Dedifferentiated amniotic fluid mesenchymal stem cell (primary cell): ENCODE results near the gene MEGF11.

Source experiments
- DNase-seq: peaks from one replicate; pipeline ENCODE4 v3.0.0-alpha.2; 2016; ENCODE audit errors: extremely low spot score

The MEGF11 gene

GRCh38 chr15:66253418-66254088 lies at the start of gene MEGF11:
TSS of gene MEGF11 (minus strand) at chr15:66253750. CDS start at chr15:66128403, 125,347 bp downstream.
- no peak for DNase-seq

- DNase-seq: no peak
Observed at GRCh38 chr15:66302489-66303278, 49.1 kb upstream of the MEGF11 start.

- no peak for DNase-seq
Observed at GRCh38 chr15:66298803-66299251, 45.3 kb upstream of the MEGF11 start.

DNA sequence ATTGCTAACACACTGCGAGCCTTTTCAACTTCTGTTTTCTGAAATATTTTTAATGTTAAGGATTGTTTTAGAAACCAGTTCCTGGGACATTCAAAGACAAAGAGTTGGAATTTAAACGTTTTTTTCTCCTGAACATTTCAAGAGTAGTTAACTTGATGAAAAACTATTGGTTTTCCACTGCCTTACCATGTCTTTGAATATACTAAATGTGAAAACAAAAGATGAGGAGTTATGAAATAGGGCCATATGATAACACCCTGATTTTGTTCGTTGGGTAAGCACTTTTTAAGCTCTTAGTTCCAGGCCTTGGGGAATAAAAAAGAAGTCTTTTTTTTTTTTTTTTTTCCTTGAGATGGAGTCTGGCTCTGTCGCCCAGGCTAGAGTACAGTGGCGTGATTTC lies 42.6 kb upstream of the MEGF11 start:
- DNase-seq: no peak

DNA sequence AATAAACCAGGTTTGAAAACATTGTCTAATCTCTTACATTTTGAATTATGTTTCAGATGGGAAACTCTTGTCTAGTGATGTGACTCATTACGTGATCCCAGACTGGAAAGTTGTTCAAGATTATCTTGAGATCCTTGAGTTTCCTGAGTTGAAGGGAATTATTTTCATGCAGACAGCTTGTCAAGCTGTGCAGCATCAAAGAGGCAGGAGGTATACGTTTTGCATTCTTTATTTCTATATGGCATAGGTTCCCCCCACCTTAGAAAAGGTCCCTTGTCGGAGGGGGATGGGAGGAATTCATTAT lies 41.3 kb upstream of the MEGF11 start:
- DNase-seq: no peak

DNA sequence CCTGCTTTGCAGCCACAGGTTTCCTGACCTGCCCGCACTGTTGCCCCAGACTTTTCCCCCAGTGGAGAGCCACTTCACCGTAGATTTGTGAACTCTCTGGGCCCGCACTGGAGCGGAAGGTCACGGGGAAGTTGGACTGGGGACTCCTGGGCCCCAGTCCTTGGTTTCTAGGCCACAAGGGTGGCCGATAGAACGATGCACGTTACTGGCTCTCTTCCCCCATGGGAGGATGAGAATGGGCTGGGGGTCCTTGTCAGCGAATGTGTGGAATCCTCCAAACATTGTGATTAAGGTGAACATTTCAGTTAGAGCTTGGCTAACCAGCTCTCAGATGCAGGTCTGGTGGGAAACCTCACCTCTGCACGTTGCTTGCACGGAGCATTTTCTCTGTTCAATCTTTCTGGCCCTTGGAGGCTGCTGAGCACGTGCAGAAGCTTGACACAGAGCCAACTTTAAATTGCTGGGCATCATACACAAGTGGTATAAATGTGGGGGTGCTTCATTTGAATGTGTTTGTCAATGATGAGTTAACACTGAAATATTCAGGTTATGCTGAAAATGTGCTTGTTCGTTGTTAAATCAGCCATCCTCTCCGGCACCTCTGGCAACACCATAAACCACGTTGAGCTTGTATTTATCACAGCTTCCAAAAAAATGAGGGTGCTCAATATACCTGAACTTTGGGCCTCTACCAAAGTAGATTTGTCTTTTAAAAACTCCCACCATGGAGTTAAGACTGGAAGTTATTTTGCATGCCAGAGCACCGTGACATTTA lies 40.8 kb upstream of the MEGF11 start:
- peak; percentile 40 for DNase-seq

GRCh38 chr15:66293419-66294156 lies 40.0 kb upstream of the MEGF11 start, which contains the start of gene DIS3L:
TSS of gene DIS3L (plus strand) at chr15:66293568. CDS start at chr15:66293597, 29 bp downstream.
- no peak for DNase-seq

DNA sequence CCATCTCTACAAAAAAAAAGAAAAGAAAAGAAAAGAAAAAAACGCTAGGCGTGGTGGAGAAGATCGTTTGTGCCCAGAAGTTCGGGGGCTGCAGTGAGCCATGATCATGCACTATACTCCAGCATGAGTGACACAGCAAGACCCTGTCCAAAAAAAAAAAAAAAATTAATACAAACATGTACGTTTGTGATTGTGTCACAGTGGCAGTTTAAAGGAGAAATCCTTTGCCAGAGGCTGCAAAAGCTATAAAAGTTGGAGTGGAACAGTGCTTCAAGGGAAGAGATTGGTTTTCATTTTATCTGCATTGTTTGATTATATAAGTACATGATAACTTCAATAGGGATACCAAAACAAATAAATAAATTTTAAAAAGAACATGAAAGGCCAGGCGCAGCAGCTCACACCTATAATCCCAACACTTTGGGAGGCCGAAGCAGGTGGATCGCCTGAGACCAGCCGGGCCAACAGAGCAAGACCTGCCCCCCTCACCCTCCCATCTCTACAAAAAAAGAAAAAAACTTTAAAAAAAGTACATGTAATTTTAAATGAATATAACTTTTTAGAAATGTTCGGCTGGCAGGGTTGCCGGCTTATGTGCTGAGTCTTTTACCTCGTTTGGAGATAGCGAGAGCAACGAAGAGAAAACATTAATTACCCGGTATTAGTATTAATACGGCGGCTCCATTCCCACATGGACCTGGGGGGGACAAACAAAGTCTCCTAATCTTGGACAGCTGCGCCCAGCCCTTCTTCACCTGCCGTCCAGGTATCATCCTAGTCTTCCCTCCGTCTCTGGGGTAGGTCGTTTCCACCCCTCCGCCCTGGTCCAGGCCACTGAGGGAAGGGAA lies 39.2 kb upstream of the MEGF11 start:
- no peak for DNase-seq

DNA sequence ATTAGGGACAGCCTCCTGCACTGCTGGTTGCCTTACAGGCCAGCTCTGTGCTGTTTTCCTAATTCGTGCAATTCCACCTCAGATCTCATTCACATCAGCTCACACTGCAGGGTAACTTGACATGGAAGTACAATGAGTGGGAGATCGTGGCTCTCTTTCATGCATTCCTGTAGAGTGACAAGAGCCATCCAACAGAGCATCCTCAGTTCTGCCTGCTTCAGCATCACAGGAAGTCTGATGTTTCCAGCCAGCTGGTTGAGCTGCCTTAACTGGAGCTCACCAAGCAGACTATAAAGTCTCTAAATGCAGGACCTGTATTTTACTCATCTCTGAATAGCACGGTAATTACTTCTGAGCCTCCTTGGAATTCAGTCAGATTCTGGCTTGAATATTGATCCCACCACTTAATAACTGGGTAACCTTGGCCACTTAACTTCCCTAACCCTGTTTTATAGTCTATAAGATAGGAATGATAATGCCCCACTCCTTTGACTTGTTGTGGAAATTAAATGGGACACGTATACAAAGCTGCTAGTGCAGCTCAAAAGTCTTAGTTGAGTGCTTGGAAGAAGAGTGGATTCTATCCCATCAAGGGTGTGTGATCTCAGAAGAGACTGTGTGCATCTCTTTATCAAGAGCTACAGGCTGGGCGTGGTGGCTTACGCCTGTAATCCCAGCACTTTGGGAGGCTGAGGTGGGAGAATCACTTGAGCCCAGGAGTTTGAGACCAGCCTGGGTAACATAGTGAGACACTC lies 38.4 kb upstream of the MEGF11 start:
- DNase-seq: no peak

DNA sequence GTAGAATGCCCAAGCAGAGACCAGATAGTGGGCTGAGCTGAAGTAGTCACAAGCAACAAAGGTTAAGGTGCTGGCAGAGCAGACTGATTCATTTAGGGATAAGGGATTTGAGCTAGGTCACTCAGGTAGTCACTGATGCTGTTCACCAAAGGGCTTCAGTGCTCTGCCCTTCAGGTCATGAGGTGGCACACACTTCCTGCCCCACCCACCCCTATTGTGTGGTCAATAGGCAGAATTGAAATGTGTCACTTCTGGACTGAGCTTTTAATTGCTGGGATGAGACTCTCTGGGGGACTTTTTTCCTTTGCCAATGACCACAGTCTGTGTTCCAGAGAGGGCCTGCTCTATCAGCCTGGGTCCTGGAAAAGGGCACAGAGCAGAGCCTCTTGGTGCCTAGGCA lies 37.0 kb upstream of the MEGF11 start:
- no peak for DNase-seq

GRCh38 chr15:66290007-66290406 lies 36.5 kb upstream of the MEGF11 start:
- no peak for DNase-seq

DNA sequence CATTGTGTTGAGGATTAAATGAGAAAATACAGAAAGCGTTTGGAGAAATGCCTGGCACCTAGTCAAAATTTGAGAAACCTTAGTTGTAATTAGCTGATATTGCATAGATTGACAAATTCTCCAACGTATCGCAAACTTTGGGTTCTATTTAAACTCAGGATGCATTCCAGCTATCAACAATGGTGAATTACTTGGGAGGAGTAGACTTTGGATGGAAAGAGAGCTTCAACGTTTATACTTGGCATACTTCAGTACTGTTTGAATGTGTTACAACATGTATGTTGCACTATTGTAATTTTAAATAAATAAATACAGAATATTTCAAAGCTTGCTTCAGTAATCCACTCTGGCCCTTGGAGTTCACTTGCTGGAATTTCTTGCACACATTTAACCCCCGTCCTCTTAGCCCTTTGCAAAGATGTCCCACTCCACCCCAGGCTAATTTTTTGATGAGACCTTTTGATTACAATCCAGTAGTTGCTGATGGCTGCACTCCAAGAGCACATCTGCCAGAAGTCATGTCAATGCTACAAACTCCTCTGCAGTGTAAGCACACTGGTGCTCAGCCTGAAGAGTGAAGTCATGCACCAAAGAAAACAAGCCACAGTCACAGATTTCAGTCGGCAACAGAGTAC lies 35.1 kb upstream of the MEGF11 start:
- DNase-seq: no peak

GRCh38 chr15:66288093-66288492 lies 34.5 kb upstream of the MEGF11 start:
- DNase-seq: no peak

GRCh38 chr15:66287461-66288057 lies 34.0 kb upstream of the MEGF11 start:
- DNase-seq: peak; percentile 38

DNA sequence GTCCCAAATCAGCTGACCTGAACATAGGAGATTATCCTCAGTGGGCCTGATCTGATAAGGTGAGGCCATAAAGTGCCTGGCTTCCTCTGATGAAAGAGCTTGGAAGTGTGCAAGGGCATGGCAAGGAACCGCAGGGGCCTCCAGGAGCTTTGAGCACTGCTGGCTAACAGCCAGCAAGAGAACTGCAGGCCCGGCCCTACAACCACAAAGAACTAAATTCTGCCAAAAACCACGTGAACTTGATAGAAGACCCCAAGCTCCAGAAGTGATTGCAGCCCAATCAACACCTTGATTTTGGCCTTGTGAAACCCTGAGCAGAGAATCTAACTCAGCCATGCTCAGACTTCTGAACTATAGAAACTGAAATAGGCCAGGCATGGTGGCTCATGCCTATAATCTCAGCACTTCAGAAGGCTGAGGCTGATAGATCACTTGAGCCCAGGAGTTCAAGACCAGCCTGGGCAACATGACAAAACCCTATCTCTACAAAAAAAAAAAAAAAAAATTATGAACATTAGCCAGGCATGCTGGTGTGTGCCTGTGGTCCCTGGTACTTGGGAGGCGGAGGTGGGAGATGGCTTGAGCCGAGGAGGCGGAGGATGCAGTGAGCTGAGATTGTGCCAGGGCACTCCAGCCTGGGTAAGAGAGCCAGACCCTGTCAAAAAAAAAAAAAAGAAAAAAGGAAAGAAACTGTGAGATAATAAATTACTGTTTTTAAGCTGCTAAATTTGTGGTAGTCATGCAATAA lies 32.2 kb upstream of the MEGF11 start:
- no peak for DNase-seq

DNA sequence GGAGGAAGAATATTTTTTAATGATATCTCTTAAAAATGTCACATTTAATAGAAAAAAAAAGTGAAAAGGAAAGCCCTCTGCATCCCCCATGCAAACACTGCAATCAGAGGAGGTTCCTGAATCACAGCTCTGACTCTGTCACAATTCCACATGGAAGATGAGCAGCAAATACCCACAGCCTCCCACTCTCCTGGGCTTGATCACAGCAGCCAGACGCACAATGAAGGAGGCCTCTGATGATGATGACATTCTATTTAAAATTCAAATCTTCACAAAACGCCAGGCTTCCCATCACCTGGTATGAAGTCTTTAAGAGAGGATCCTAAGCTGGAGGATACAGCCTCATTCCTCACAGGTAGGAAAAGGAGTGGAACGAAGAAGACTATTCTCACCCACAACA lies 30.7 kb upstream of the MEGF11 start:
- no peak for DNase-seq

DNA sequence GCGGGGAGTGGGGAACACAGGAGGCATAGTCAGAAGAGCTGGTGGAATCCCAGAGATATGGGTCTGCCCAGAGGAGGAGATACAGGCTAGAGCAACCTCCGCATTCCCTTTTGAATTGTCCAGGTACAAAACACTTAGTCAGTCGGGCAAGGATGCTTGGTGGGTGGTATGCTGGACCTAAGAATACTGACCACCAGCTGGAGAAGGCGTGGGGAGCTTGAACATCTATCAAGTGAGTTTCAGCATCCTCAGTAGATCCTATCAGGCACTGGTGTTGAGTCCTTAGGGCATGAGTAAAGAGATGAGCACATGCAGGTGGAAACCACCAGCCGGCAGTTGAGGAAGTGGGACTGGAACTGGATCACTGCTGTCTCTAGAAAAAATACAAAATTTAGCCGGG lies 25.1 kb upstream of the MEGF11 start:
- DNase-seq: no peak

- DNase-seq: no peak
Observed at GRCh38 chr15:66278056-66278455, 24.5 kb upstream of the MEGF11 start.

DNA sequence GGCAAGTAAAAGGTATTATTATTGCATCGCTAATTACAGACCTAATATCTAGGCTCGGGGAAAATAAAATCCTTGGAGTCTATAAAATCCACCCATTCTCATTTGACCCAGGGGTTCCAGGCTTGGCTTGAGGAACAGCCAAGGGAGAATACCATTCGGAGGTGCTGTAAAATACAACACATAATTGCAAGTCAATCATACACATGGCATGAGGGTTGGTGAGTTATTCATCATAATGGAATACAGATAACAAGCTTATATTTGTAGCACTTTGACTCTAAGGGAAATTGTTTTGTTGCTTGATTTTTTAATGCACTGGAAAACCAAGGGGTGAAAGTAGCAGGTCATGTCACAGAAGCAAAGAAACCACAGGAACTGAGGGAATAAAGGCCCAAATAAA lies 23.0 kb upstream of the MEGF11 start:
- DNase-seq: no peak
